ENCODE data around the gene DEPDC1.

Gene DEPDC1

DNA sequence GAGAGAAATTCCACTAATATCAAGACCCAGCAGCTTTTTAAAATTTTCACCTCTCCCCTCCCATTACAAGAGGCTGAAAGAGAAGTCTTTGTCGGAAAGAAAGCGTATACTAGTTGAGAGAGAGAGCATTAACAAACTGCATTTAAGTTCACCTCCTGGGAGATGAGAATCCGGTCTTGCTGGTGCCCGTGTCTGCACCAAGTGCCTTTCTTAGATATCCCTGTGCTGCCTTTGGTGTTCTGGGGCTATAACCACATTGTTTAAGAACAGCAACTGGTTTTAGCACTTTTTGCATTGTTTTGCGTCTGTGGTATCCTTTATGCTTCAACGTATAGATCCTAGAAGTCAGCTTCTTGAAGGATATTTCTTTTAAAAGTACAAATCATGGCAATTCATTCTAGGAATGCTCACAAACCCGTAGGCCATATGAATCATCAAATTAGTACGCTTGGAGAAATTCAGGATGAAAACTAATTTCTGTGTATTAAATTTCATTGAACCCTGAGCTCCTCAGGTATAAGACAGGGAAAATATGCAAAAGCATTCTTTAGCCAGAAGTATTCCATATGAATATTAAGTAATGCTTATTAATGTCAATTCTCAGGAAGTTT, 43.7 kb downstream of the DEPDC1 start:
- H3K27ac ChIP-seq, result no peak overlapping the region
- ChIA-PET POLR2A (ENCODE audit: low non-redundant PET) (no interaction called here), CTCF (no interaction called here)

DNA sequence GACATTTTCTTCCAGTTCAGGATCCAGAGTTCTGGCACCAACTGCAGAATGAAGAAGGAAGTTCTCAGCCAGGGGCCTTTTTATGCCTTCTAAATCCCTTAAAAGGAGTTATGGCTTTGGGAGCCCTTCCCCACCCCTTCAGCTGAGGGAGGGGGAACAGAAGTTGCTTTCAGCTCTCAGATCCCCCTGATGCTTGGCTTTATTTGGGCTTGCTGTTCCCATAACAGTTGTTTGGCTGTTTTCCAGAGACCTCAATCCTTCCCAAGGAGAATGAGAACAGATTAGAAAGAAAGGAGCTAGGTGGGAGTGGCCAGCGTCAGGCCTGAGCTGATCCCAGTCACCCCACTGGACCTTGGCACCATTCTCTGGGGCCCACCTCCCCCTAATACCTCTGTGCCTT, 47.0 kb downstream of the DEPDC1 start, which contains the start of gene RPE65:
RPE65 (minus strand) TSS at position 54 of the 400 bp plus-strand sequence; CDS start at position 5, 49 bp downstream.
- POLR2A ChIA-PET (ENCODE audit: low non-redundant PET), result no interaction called here
- no peak within 1 kb of the TSS for H3K27ac ChIP-seq
- CTCF ChIA-PET, result no interaction called here
- DNase-seq (ENCODE audit: low spot score), result no peak
- TF ChIP-seq, protein P1, sequence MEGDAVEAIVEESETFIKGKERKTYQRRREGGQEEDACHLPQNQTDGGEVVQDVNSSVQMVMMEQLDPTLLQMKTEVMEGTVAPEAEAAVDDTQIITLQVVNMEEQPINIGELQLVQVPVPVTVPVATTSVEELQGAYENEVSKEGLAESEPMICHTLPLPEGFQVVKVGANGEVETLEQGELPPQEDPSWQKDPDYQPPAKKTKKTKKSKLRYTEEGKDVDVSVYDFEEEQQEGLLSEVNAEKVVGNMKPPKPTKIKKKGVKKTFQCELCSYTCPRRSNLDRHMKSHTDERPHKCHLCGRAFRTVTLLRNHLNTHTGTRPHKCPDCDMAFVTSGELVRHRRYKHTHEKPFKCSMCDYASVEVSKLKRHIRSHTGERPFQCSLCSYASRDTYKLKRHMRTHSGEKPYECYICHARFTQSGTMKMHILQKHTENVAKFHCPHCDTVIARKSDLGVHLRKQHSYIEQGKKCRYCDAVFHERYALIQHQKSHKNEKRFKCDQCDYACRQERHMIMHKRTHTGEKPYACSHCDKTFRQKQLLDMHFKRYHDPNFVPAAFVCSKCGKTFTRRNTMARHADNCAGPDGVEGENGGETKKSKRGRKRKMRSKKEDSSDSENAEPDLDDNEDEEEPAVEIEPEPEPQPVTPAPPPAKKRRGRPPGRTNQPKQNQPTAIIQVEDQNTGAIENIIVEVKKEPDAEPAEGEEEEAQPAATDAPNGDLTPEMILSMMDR (conservative IDR thresholded peaks at IDR 0.05; ENCODE audit: low read depth), result no peak

More for the DNA sequence above, 43.7 kb downstream of the DEPDC1 start:
- TF ChIP-seq, protein P1 (conservative IDR thresholded peaks at IDR 0.05; ENCODE audit: low read depth), result no peak
- DNase-seq (ENCODE audit: low spot score), result peak; percentile 32

DNA sequence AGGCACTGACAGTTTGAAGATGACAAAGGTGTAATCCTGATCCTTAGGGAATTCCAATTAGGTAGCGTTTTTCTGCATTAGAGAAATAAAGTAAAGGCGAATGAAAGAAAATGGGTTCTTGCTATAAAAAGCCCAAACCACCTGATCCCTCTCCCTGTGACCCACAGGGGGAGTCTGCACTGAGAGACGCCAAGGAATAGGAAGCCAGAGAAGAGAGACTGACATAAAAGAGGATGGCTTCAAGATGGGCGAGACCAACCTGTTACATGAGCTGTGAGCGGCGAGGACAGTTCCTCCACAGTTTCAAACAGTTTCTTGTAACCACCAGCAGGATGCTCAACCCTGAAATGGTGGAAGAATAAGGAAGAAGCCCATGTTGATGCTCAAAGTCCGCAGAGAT, 48.5 kb downstream of the DEPDC1 start:
- CTCF ChIA-PET, result interaction anchor here (1.5 kb wide), 1 partner anchor 328 kb away, joined by 3 read pairs; no protein-coding TSS in a partner anchor
- TF ChIP-seq, protein P1 (conservative IDR thresholded peaks at IDR 0.05; ENCODE audit: low read depth), result no peak

DNA sequence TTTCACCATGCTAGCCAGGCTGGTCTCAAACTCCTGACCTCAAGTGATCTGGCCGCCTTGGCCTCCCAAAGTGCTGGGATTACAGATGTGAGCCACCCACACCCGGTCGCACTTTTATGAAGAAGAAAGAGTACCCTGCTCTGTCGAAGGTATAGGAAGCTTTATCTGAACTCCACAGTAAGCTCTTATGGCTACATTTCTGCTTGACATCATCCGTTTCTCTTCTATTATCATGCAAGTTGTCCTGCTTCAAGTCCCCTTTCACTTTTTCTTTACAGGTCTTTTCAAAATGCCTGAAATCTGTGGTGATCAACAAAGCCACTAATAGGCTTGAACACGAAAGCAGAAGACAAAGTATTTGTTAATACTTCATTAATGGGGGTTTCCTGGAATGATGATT, 51.2 kb downstream of the DEPDC1 start:
- H3K27ac ChIP-seq, result no peak overlapping the region
- CTCF ChIA-PET, result no interaction called here
- TF ChIP-seq, protein P1 (conservative IDR thresholded peaks at IDR 0.05; ENCODE audit: low read depth), result no peak
- POLR2A ChIA-PET (ENCODE audit: low non-redundant PET), result no interaction called here
- DNase-seq (ENCODE audit: low spot score), result no peak

More for the DNA sequence above, 48.5 kb downstream of the DEPDC1 start:
- H3K27ac ChIP-seq, result no peak overlapping the region
- POLR2A ChIA-PET (ENCODE audit: low non-redundant PET), result no interaction called here
- DNase-seq (ENCODE audit: low spot score), result no peak

DNA sequence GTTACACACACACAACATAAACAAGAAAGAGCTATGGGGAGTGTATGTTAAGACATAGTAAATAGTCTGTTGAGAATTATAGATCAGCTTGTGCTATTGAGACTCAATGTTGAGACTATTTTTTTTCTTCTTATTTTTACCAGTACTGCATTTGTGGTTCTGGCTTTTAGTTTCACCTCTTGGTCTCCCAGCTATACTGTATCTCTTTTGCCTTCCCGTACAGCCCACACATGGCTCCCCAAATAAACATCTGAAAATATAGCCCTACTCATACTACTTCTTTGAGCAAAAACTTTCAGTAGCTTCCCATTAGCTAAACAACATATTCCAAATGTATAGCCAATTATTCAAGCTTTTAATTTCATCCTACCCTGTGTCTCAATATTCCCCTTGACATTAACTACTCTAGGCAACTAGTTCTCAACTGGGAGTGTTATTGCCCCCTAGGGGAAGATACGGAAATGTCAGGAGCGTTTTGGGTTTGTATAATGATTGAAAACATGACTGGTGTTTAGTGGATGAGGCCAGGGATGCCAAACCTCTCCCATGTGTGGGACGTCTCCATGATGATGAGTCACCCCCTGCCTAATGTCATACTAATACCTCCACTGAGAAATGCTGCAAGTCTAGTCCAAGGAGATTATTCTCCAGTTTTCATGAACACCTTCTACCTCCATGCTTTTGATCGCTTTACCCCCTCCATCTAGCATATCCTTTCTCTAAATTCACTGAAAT, 53.9 kb downstream of the DEPDC1 start:
- ChIA-PET POLR2A (ENCODE audit: low non-redundant PET) (no interaction called here), CTCF (interaction anchor here (0.5 to 2.2 kb wide), 10 partner anchors 15 to 1713 kb away, joined by 3 to 14 read pairs (median 3); no protein-coding TSS in a partner anchor)
- H3K27ac ChIP-seq, result no peak overlapping the region
- peak; percentile 64 for DNase-seq (ENCODE audit: low spot score)
- TF ChIP-seq, protein P1 (conservative IDR thresholded peaks at IDR 0.05; ENCODE audit: low read depth), result peak; percentile 40; the same call in 1 of the 2 replicates

DNA sequence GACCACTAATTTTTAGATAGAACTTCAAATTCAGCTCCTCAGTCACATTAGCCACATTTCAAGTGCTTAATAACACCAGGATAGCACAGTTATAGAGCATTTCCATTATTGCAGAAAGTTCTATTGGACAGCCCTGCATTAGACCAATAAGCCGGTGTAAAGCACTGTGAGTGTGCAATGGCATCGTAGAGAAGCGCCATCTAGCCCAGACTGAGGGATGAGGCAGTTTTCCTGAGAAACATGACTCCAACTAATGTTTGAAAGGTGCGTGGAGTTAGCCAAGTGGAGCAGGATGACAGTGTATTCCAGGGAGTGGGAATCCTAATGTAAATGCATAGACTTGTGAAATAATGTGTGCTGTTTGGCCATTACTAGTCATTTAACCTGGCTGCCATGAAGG, 54.9 kb downstream of the DEPDC1 start:
- DNase-seq (ENCODE audit: low spot score), result no peak
- TF ChIP-seq, protein P1 (conservative IDR thresholded peaks at IDR 0.05; ENCODE audit: low read depth), result no peak
- POLR2A ChIA-PET (ENCODE audit: low non-redundant PET), result no interaction called here
- CTCF ChIA-PET, result interaction anchor here (0.9 to 2.2 kb wide), 2 partner anchors 23 to 321 kb away, joined by 3 to 14 read pairs; no protein-coding TSS in a partner anchor
- H3K27ac ChIP-seq, result no peak overlapping the region

Data from RWPE1 (cell line).